ENCODE results near the gene SLC47A2.

SLC47A2 gene

DNA sequence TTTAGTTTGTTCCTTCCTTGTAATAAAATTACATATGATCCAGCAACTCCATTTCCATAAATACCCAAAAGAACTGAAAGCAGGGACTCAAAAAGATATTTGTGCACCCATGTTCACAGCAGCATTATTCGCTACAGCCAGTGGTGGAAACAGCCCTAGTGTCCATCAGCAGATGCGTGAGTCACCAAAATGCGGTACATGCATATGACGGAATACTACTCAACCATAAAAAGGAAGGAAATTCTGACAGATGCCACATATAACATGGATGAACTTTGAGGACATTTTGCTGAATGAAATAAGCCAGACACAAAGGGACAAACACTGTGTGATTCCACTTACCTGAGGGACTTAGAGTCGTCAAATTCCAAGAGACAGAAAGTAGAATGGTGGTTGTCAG lies 9.1 kb upstream of the SLC47A2 start:
- no peak for DNase-seq

DNA sequence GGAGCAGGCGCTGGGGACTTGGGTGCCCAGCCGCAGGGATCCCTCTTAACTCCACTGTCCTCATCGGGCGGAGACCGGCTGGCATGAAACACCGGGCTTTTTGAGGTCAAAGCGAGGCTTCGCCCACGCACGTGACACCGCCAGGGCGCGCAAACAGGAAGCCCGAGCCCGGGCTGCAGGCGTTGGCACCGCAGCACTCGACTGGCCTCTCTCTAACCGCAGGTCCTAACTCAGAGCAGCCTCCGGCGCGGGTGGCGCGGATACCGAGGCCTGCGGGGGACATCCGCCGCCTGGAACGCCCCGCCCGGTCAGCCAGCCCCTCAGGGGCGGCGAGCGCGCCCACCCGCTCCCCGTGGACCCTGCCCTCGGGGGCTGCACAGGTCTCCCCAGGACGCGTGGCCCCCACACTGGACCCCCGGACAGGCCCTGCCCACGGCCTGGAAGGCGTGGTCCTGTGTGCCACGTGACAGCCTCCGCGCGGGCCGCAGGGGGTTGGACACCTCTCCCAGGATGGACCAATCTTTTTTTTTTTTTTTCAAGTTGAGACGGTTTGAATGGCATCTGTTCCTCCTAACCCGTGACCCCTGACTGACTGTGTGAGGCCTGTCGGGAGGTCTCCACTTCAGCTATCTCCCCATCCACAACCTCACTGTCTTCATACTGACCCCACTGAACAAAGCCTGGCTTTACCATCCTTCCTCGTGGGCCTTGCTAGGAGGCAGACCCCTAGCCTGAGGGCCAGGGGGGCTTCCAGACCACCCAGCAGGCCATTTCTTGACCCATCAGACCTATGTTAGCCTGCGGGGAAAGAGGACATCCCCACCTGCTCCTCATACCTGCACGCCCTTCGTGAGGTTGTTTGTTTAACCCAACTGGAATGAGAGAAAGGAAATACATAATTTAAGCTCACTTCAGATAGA lies 8.4 kb upstream of the SLC47A2 start:
- no peak for DNase-seq

DNA sequence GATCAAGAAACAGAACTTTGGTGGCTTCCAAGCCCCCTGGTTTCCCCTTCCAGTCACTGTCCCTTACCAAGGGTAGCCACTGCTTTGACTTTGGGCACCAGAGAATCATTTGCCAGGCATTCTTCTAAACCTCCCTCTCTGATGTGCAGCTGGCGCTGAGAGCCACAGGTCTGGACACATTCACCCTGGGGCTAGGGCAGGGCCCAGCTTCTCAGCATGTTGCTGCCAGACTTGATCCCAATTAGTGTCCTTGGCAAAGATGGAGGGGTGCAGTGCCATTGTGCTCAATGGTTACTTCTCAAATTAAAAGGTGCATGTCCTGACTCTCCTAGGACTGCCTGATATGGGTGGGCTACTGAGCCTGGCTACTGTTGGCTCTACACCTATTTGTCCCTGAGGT lies 7.6 kb upstream of the SLC47A2 start:
- no peak for DNase-seq

- DNase-seq: no peak
Measured at GRCh38 chr17:19720631-19721426, 4.4 kb upstream of the SLC47A2 start.

DNA sequence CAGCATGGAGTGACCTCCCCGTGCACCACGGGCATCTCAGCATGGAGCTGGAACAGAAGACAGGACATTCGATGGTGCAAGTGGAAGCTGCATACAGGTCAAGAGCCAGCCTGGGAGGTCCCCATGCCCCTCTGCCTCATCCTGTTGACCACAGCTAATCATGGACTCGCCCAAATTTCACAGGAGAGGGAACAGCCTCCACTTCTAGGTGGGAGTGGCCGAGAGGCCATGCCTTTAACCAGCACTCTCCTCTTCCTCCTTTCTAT lies 3.8 kb upstream of the SLC47A2 start:
- DNase-seq: no peak

DNA sequence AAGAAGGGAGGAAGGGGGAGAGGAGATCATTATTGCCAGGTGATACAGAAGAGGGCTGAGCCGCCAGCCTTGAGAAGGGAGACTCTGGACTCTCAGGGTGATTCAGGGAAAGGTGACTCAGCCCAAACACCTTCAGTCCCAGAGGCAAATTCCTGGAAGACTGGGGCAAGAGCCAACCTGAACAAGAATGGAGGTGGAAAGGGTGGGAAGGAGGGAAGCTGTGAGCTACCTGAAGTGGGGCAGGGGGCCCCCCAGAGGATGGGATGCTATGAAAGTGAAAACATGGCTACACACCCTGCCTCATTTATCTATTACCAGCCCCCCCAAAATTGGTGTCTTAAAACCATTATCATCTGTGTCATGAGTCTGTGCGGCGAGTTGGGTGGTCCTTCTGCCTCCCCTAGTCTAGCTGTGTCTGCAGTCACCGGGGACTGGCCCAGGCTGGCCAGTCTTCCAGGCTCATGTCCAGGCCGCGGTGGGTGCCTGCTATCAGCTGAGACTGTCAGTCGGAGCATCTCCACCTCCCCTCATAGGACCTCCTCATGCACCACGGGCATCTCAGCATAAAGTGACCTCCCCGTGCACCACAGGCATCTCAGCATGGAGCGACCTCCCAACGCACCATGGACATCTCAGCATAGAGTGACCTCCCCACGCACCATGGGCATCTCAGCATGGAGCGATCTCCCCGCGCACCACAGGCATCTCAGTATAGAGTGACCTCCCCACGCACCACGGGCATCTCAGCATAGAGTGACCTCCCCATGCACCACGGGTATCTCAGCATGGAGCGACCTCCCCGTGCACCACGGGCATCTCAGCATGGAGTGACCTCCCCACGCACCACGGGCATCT lies 3.2 kb upstream of the SLC47A2 start:
- no peak for DNase-seq

- no peak for DNase-seq
Measured at GRCh38 chr17:19718613-19719354, 2.4 kb upstream of the SLC47A2 start.

GRCh38 chr17:19718041-19718612 lies 1.7 kb upstream of the SLC47A2 start:
- no peak for DNase-seq

- no peak for DNase-seq
Measured at GRCh38 chr17:19717411-19717908, 1.1 kb upstream of the SLC47A2 start.

GRCh38 chr17:19717031-19717360 lies 612 bp upstream of the SLC47A2 start:
- no peak for DNase-seq

- no peak for DNase-seq
Measured at GRCh38 chr17:19714542-19715411, 1.6 kb downstream of the SLC47A2 start.

DNA sequence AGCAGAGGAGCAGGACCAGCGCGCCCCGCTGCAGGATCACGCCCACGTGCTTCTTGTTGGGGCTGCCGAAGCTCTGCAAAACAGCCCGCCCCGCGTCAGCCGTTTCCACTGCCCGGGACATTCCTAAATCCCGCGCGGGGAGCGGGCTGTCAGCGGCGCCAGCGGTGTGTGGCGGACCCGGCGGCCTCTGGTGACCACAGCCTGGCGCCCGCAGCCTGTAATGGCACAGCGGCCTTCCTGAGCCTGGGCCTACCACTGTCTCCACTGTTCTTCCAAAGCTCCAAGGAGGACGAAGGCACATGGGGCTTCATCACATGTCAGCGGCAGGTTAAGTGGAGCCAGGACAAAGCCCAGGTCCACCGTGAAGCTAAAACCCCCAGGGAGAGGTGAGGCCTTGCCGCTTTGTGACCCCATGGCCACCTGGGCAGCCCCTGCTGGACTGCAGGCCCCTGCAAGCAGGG lies 2.5 kb downstream of the SLC47A2 start:
- no peak for DNase-seq

DNA sequence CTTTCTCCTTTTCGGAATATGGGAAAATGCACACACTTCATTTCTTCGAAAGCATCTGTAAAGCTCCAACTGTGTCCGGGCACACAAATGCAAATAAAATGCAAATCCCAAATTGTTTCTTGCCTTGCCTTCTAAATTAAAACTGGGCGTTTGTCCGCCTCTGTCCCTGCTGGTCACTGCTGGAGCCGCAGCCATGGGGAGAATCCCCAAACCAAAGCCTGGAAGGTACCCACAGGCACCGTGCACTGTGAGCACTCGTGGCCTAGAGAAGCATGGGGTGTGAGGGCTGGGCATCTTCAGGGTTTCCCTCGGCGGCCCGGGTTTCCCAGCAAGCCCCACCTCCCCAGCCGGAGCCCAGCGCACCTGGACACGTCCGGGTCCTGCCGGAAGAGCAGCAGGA lies 2.9 kb downstream of the SLC47A2 start:
- DNase-seq: no peak

DNA sequence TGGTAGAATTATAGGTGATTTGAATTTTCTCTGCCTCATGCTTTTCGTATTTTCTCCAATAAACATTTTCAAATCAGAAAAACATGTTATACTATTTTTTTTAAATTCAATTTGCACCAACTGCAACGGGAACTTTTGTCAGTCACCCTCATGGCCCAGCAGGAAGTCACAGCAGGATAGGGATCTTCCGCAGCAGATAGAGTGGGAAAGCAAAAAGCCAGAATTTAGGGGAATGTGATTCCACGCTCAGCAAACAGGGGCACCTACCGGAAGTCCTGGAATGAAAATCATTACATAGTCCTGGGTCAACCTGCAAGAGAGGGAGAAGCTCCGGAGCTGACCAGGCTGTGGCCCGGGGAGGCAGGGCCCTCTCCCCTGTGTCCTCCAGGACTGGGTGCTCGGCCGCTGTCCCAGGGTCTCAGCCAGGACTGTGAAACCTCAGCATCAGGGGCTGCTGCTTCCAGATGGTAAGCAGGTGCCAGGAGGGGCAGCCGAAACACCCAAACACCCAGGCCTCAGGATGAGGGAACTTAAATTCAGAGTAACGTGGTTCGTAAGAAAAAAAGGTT lies 3.9 kb downstream of the SLC47A2 start:
- no peak for DNase-seq

DNA sequence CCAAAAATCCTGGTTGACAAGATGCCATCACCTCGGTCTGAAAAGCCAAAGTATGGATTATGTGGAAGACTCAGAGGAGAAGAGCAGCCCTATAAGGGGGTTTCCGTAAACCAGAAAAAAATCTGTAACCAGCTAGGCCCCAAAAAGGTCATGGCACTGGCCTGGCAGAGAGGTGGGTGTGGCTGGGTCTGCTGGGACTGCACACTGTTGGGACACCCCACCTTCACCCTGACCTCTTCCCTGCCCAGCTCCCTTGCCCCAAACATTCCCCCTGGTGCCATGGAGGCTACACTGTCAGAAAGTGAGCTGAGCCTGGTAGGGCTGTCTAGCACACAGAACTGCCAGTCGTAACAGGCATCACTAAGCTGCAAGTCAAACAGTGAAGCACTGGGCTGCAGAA lies 6.5 kb downstream of the SLC47A2 start:
- no peak for DNase-seq

- no peak for DNase-seq
Measured at GRCh38 chr17:19708431-19709175, 7.8 kb downstream of the SLC47A2 start.

GRCh38 chr17:19707728-19708221 lies 8.6 kb downstream of the SLC47A2 start:
- DNase-seq: no peak

- DNase-seq: no peak
Measured at GRCh38 chr17:19706791-19707727, 9.3 kb downstream of the SLC47A2 start.

Measured in fibroblast of skin of right biceps (primary cell).